ENCODE measurements around the gene SEMA4G. TPM values are rescaled to one million over a fixed set of nuclear protein-coding genes. Genes with fewer than 3 reads are reported as not detected.
"Not testable (repeated sequence)": the region's sequence is repeated elsewhere in the genome, so short reads cannot be mapped to it uniquely, and the experiment has no call there.

Gene SEMA4G
- polyA plus RNA-seq, 2 of the 4 experiments (the other 2 are of a cell fraction), result 13.5 to 17.4 TPM

GRCh38 chr10:100972904-100973535 is 3.7 kb downstream of the SEMA4G start:
- H3K9me3 ChIP-seq, result no peaks in the 10 kb centered on the region
- FAIRE-seq (no peak), ATAC-seq (no peak), DNase-seq (ENCODE audit: low read depth in 1 of 2, low spot score in 1 of 2) (no peak)
- H3K4me1 ChIP-seq, result peaks cover 34% of the 10 kb centered on the region
- CTCF ChIA-PET, result interaction anchor here (0.9 to 6.6 kb wide), 7 partner anchors 8 to 42 kb away, joined by 3 to 33 read pairs (median 4); partner anchors contain the start of gene LZTS2
- POLR2A ChIA-PET, result no interaction called here
- no peak overlapping the region for H3K4me3 ChIP-seq
- TF ChIP-seq ZFP36 (IDR thresholded peaks at IDR 0.05; ENCODE audit: borderline replicate concordance, partially characterized antibody), result no peak
- TF ChIP-seq CTCF (IDR thresholded peaks at IDR 0.05), result no peak
- TF ChIP-seq CHD2 (IDR thresholded peaks at IDR 0.05; ENCODE audit: low read length, partially characterized antibody), result no peak
- no peak for TF ChIP-seq HOXB13 (CRISPR knock-in tag; IDR thresholded peaks at IDR 0.05; ENCODE audit: low read depth)
- TF ChIP-seq HOXA7 (CRISPR knock-in tag; IDR thresholded peaks at IDR 0.05), result no peak
- no peak for TF ChIP-seq MAX (IDR thresholded peaks at IDR 0.05)
- TF ChIP-seq MYC (IDR thresholded peaks at IDR 0.05; ENCODE audit: borderline replicate concordance, low read length), result no peak
- TF ChIP-seq CBX2 (IDR thresholded peaks at IDR 0.05; ENCODE audit: borderline replicate concordance, low read depth), result no peak
- no peak for TF ChIP-seq BHLHE40 (IDR thresholded peaks at IDR 0.05; ENCODE audit: low read depth, low read length)
- no peak for TF ChIP-seq POLR2AphosphoS2 (conservative IDR thresholded peaks at IDR 0.05; ENCODE audit: low read length)
- TF ChIP-seq EHMT2 (IDR thresholded peaks at IDR 0.05; ENCODE audit: low read depth), result no peak
- H3K4me2 ChIP-seq, result no peak overlapping the region
- H3K27ac ChIP-seq, result peak overlapping the region in 1 of 2 experiments; percentile 88; a peak in 2 of 6 replicates
- 87% methylated on average over 6 of the region's 6 CpGs for WGBS (ENCODE audit: missing lambda C conversion rate)

- ATAC-seq; H3K4me3 ChIP-seq; POLR2A ChIA-PET; DNase-seq (ENCODE audit: low read depth in 1 of 2, low spot score in 1 of 2); H3K4me2 ChIP-seq; H3K27ac ChIP-seq; FAIRE-seq; H3K9me3 ChIP-seq: not testable (repeated sequence)
- WGBS (ENCODE audit: missing lambda C conversion rate), result 72% methylated on average over 8 of the region's 8 CpGs
- CTCF ChIA-PET, result interaction anchor here (1.1 to 6.6 kb wide), 5 partner anchors 8 to 33 kb away, joined by 3 to 33 read pairs (median 3); no protein-coding TSS in a partner anchor
- peaks cover 22% of the 10 kb centered on the region for H3K4me1 ChIP-seq
Measured at GRCh38 chr10:100975397-100975796, 6.1 kb downstream of the SEMA4G start.

GRCh38 chr10:100976906-100977305 is 7.6 kb downstream of the SEMA4G start:
- ATAC-seq (no peak), FAIRE-seq (no peak), DNase-seq (ENCODE audit: low read depth in 1 of 2, low spot score in 1 of 2) (no peak)
- Histone ChIP-seq H3K4me2 (no peak overlapping the region), H3K27ac (no peak overlapping the region), H3K4me3 (no peak overlapping the region), H3K9me3 (no peaks in the 10 kb centered on the region), H3K4me1 (peaks cover 7% of the 10 kb centered on the region)
- TF ChIP-seq CHD4 (IDR thresholded peaks at IDR 0.05; ENCODE audit: borderline replicate concordance) (no peak), ZC3H11A (IDR thresholded peaks at IDR 0.05) (no peak), PBX3 (IDR thresholded peaks at IDR 0.05) (no peak), HDAC2 (IDR thresholded peaks at IDR 0.05) (no peak), ZSCAN20 (CRISPR knock-in tag; IDR thresholded peaks at IDR 0.05) (no peak), EP300 (IDR thresholded peaks at IDR 0.05) (no peak), GATA3 (IDR thresholded peaks at IDR 0.05; ENCODE audit: borderline replicate concordance) (no peak), KDM5A (IDR thresholded peaks at IDR 0.05) (no peak), FOSL2 (IDR thresholded peaks at IDR 0.05) (no peak), FOSL2 (CRISPR knock-in tag; IDR thresholded peaks at IDR 0.05) (no peak), JUN (IDR thresholded peaks at IDR 0.05) (no peak), HOXB5 (CRISPR knock-in tag; IDR thresholded peaks at IDR 0.05) (no peak), BCL3 (IDR thresholded peaks at IDR 0.05) (no peak), ESRRA (IDR thresholded peaks at IDR 0.05; ENCODE audit: borderline replicate concordance, low read length) (no peak), RAD21 (conservative IDR thresholded peaks at IDR 0.05 in 1 of 2, IDR thresholded peaks at IDR 0.05 in 1 of 2) (no peak), HEYL (CRISPR knock-in tag; IDR thresholded peaks at IDR 0.05) (no peak), MAFK (IDR thresholded peaks at IDR 0.05; ENCODE audit: partially characterized antibody) (no peak), HOXA7 (CRISPR knock-in tag; IDR thresholded peaks at IDR 0.05) (no peak), HMGXB4 (CRISPR knock-in tag; IDR thresholded peaks at IDR 0.05; ENCODE audit: borderline replicate concordance) (no peak), RARB (CRISPR knock-in tag; IDR thresholded peaks at IDR 0.05) (no peak)
- POLR2A ChIA-PET, result no interaction called here
- 90% methylated on average over 3 of the region's 3 CpGs for WGBS (ENCODE audit: missing lambda C conversion rate)
- CTCF ChIA-PET, result interaction anchor here (0.6 to 6.6 kb wide), 2 partner anchors 20 to 37 kb away, joined by 3 to 33 read pairs; no protein-coding TSS in a partner anchor

Data from A549 (cell line).